Body of pancreas (tissue), 4 donors: Measurements from ENCODE around the gene EDAR.

Experiments used
- POLR2A ChIP-seq, 3 donors: fragments of 450-650 bp; IDR thresholded peaks; one replicate each; pipeline ENCODE4 v1.6.1; 2016; ENCODE audit warnings: antibody characterized with exemption in 3 of 3, mild to moderate bottlenecking in 2 of 3
- TF ChIP-seq, protein P1 (sequence below), 7 experiments: fragments of 450-650 bp in 4 of 7; fragments of 200-600 bp in 3 of 7; sonication (generic) in 3 of 7; IDR thresholded peaks; one replicate each; pipeline ENCODE4 v1.5.1; 2016 to 2019; ENCODE audit warnings: antibody characterized with exemption in 7 of 7

GRCh38 chr2:108967757-108968156, 21.3 kb downstream of the EDAR start:
- TF ChIP-seq, protein P1, sequence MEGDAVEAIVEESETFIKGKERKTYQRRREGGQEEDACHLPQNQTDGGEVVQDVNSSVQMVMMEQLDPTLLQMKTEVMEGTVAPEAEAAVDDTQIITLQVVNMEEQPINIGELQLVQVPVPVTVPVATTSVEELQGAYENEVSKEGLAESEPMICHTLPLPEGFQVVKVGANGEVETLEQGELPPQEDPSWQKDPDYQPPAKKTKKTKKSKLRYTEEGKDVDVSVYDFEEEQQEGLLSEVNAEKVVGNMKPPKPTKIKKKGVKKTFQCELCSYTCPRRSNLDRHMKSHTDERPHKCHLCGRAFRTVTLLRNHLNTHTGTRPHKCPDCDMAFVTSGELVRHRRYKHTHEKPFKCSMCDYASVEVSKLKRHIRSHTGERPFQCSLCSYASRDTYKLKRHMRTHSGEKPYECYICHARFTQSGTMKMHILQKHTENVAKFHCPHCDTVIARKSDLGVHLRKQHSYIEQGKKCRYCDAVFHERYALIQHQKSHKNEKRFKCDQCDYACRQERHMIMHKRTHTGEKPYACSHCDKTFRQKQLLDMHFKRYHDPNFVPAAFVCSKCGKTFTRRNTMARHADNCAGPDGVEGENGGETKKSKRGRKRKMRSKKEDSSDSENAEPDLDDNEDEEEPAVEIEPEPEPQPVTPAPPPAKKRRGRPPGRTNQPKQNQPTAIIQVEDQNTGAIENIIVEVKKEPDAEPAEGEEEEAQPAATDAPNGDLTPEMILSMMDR (IDR thresholded peaks at IDR 0.05): no peak
- TF ChIP-seq POLR2A (IDR thresholded peaks at IDR 0.05): no peak
